Endothelial cell of umbilical vein (primary cell): Measurements from ENCODE around the gene STK32C. TPM values are rescaled to one million over a fixed set of nuclear protein-coding genes. Genes with fewer than 3 reads are reported as not detected.

Experiments
- BruUV-seq: library from RNA; stranded (reverse); fragments of 400-500 nt; replicated peaks from 2 replicates; lab custom pipeline; 2021; lab: Mats Ljungman, UMichigan
- CTCF ChIA-PET: fragments of 300-600, 350-600 bp; sonication (Branson Sonifier 250); formaldehyde crosslinking; loops from one replicate; lab custom pipeline; 2021; ENCODE audit warnings: antibody characterized with exemption, inconsistent platforms; lab: Charles Lee
- POLR2A ChIA-PET: fragments of 300-600, 350-600 bp; sonication (Branson Sonifier 250); formaldehyde crosslinking; loops from one replicate; lab custom pipeline; 2021; ENCODE audit warnings: antibody characterized with exemption, inconsistent platforms; lab: Charles Lee
- DNase-seq: peaks from one replicate; pipeline ENCODE4 v3.0.0-alpha.2; 2011; ENCODE audit warnings: low read depth, low spot score
- FAIRE-seq: peaks from 2 replicates; lab custom pipeline; 2011; peaks lifted over from hg19 to GRCh38; lab: Jason Lieb, UNC
- H2AFZ ChIP-seq: 2 replicates; pipeline ENCODE4 v1.6.0; 2012; ENCODE audit warnings: low read depth, low read length, control low read depth, inconsistent platforms
- H3K27ac ChIP-seq: 2 replicates; pipeline ENCODE4 v1.5.1; 2011; ENCODE audit warnings: low read depth, mild to moderate bottlenecking, control low read depth, low read length, moderate library complexity; ENCODE audit not compliant: insufficient read depth
- H3K27me3 ChIP-seq, 2 experiments: 2 replicates each; pipeline versions ENCODE4 v1.6.0 to v1.6.1; 2011; ENCODE audit warnings: low read length in 2 of 2, mixed read lengths in 1 of 2; ENCODE audit not compliant: control insufficient read depth in 2 of 2, insufficient read depth in 2 of 2
- H3K36me3 ChIP-seq, 2 experiments: 2 replicates in 1 of 2; 3 replicates in 1 of 2; pipeline ENCODE4 v1.5.1; 2011; ENCODE audit warnings: low read length in 2 of 2, mild to moderate bottlenecking in 1 of 2, moderate library complexity in 1 of 2; ENCODE audit not compliant: control insufficient read depth in 2 of 2, insufficient read depth in 2 of 2; ENCODE audit errors: extremely low read depth in 1 of 2
- H3K4me1 ChIP-seq: 3 replicates; pipeline ENCODE4 v1.5.1; 2011; ENCODE audit warnings: mild to moderate bottlenecking, low read length; ENCODE audit not compliant: control insufficient read depth, insufficient read depth; ENCODE audit errors: extremely low read depth
- H3K4me2 ChIP-seq: 2 replicates; pipeline ENCODE4 v1.6.1; 2011; ENCODE audit warnings: low read length, control low read depth, mixed read lengths; ENCODE audit not compliant: insufficient read depth
- H3K4me3 ChIP-seq, 3 experiments: fragments of 200-600 bp in 1 of 3; sonication (generic), shearing (Covaris generic) in 1 of 3; replicated peaks in 1 of 3; 2 replicates each; pipeline ENCODE4 v1.5.1; 2011 to 2016; ENCODE audit warnings: control low read depth in 3 of 3, low read length in 3 of 3, mild to moderate bottlenecking in 2 of 3, inconsistent platforms in 1 of 3, low read depth in 1 of 3, moderate library complexity in 1 of 3; ENCODE audit not compliant: insufficient read depth in 1 of 3
- H3K79me2 ChIP-seq: 2 replicates; pipeline ENCODE4 v1.6.0; 2012; ENCODE audit warnings: low read length, inconsistent platforms; ENCODE audit not compliant: control insufficient read depth, insufficient read depth
- H3K9ac ChIP-seq: replicated peaks from 2 replicates; pipeline ENCODE3; 2011; ENCODE audit warnings: low read length, control low read depth; ENCODE audit not compliant: insufficient read depth; ENCODE audit errors: extremely low read depth
- H3K9me1 ChIP-seq: replicated peaks from 3 replicates; pipeline ENCODE4 v1.6.0; 2011; ENCODE audit warnings: mild to moderate bottlenecking, low read length; ENCODE audit not compliant: control insufficient read depth, insufficient read depth; ENCODE audit errors: extremely low read depth
- H3K9me3 ChIP-seq: replicated peaks from 2 replicates; pipeline ENCODE4 v1.5.1; 2012; ENCODE audit warnings: low read length, inconsistent platforms; ENCODE audit not compliant: control insufficient read depth, insufficient read depth
- H4K20me1 ChIP-seq: replicated peaks from 2 replicates; pipeline ENCODE3; 2011; ENCODE audit warnings: mild to moderate bottlenecking, low read length; ENCODE audit not compliant: control insufficient read depth, insufficient read depth; ENCODE audit errors: extremely low read depth
- EZH2 ChIP-seq: IDR thresholded peaks from 2 replicates; pipeline ENCODE4 v1.6.1; 2012; ENCODE audit warnings: borderline replicate concordance, low read depth, mild to moderate bottlenecking, moderate library complexity, low read length, inconsistent platforms; ENCODE audit not compliant: severe bottlenecking
- FOS ChIP-seq: IDR thresholded peaks from 2 replicates; pipeline ENCODE4 v1.6.1; 2011; ENCODE audit warnings: mild to moderate bottlenecking, low read length, moderate library complexity, borderline replicate concordance; ENCODE audit not compliant: insufficient read depth
- GATA2 ChIP-seq: IDR thresholded peaks from 2 replicates; pipeline ENCODE4 v1.7.0; 2011; ENCODE audit warnings: low read depth, mild to moderate bottlenecking, moderate library complexity, mixed read lengths, low read length; ENCODE audit not compliant: insufficient read length, insufficient read depth
- JUN ChIP-seq: IDR thresholded peaks from 2 replicates; pipeline ENCODE4 v1.6.1; 2011; ENCODE audit warnings: borderline replicate concordance, low read depth; ENCODE audit not compliant: insufficient read length, insufficient read depth
- MYC ChIP-seq: IDR thresholded peaks from one replicate; pipeline ENCODE4 v1.6.1; 2011; ENCODE audit warnings: mild to moderate bottlenecking, low read depth, low read length
- POLR2A ChIP-seq: IDR thresholded peaks from 2 replicates; pipeline ENCODE4 v1.6.1; 2012; ENCODE audit warnings: low read depth, mild to moderate bottlenecking, control low read depth, low read length
- POLR2AphosphoS5 ChIP-seq: IDR thresholded peaks from 2 replicates; pipeline ENCODE4 v1.6.1; 2012; ENCODE audit warnings: low read depth, mild to moderate bottlenecking, control low read depth, low read length, moderate library complexity; ENCODE audit not compliant: insufficient read depth
- dilution Hi-C: fragments of 300-500 bp; cut with MboI; formaldehyde crosslinking; loops from one replicate; pipeline ENCODE4 v1.15.0; 2019; ENCODE audit warnings: low sequenced_read_pairs; ENCODE audit not compliant: extremely low pct_ligation_motif_present
- intact Hi-C: fragments of 100-400 bp; cut with micrococcal nuclease; formaldehyde crosslinking; loops from one replicate; pipeline ENCODE4 v1.10.0; 2022
- polyA plus RNA-seq, 4 experiments: library from polyadenylated mRNA; depleted of rRNA in 3 of 4; stranded (reverse) in 3 of 4; unstranded in 1 of 4; fragments of >200 nt; gene quantifications; 2 replicates each; pipeline versions ENCODE4 v1.2.1 to v1.2.3, GENCODE V29; 2011 to 2012; ENCODE audit warnings: missing spikeins in 1 of 4
- total RNA-seq: library from RNA; stranded (reverse); gene quantifications from 2 replicates; pipeline ENCODE4 v1.2.3, GENCODE V29; 2021
- TF ChIP-seq, protein P1 (sequence below), 2 donors: IDR thresholded peaks; 1 replicate in 1 of 2; 2 replicates in 1 of 2; pipeline ENCODE4 v1.5.1; 2011; ENCODE audit warnings: low read length in 2 of 2, mild to moderate bottlenecking in 2 of 2, moderate library complexity in 2 of 2, control low read depth in 1 of 2, inconsistent platforms in 1 of 2, low read depth in 1 of 2; ENCODE audit not compliant: insufficient read depth in 1 of 2; ENCODE audit errors: extremely low read depth in 1 of 2
- TF ChIP-seq, protein P2 (sequence below): IDR thresholded peaks from 2 replicates; pipeline ENCODE4 v1.6.1; 2011; ENCODE audit not compliant: insufficient read depth, insufficient read length

The STK32C gene
- total and polyA plus RNA-seq, 2 donors (not counting 3 experiments of a cell fraction or from before 2014, with no cell fraction given): 5.4 to 14.1 TPM

DNA sequence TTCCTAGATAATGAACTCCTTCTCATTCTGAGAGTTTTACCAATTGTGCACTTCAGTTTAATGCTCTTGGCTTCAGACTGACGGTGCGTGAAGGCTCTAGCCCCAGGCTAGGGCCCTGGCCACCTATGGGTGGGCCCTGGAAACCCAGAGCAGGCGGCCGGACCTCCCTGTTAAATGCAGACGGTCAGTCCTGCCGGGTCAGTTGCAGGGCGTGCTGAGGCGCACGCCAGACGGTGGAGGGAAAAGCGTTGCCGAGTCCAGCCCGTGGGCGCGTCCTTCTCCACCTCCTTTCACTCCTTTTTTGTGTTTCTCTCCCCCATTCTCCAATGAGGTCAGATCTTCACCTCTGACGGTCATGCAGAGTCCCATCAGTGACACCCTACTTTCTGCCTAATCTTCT, 118.7 kb downstream of the STK32C start:
- Histone ChIP-seq H3K9ac (no peak overlapping the region), H3K4me1 (no peaks in the 10 kb centered on the region), H3K9me3 (no peaks in the 10 kb centered on the region), H3K27me3 (peaks cover 9 to 15% of the 10 kb centered on the region in 2 experiments), H4K20me1 (no peaks in the 10 kb centered on the region), H3K27ac (no peak overlapping the region), H3K9me1 (no peaks in the 10 kb centered on the region), H3K36me3 (no peaks in the 10 kb centered on the region), H3K79me2 (no peaks in the 10 kb centered on the region), H3K4me2 (no peak overlapping the region), H3K4me3 (no peak overlapping the region), H2AFZ (no peak overlapping the region)
- intact Hi-C loops: no loop called here
- ChIA-PET CTCF (no interaction called here), POLR2A (no interaction called here)
- TF ChIP-seq FOS (no peak), JUN (no peak), MYC (no peak), EZH2 (no peak), POLR2A (no peak), POLR2AphosphoS5 (no peak), GATA2 (no peak)
- TF ChIP-seq, protein P1, sequence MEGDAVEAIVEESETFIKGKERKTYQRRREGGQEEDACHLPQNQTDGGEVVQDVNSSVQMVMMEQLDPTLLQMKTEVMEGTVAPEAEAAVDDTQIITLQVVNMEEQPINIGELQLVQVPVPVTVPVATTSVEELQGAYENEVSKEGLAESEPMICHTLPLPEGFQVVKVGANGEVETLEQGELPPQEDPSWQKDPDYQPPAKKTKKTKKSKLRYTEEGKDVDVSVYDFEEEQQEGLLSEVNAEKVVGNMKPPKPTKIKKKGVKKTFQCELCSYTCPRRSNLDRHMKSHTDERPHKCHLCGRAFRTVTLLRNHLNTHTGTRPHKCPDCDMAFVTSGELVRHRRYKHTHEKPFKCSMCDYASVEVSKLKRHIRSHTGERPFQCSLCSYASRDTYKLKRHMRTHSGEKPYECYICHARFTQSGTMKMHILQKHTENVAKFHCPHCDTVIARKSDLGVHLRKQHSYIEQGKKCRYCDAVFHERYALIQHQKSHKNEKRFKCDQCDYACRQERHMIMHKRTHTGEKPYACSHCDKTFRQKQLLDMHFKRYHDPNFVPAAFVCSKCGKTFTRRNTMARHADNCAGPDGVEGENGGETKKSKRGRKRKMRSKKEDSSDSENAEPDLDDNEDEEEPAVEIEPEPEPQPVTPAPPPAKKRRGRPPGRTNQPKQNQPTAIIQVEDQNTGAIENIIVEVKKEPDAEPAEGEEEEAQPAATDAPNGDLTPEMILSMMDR (IDR thresholded peaks at IDR 0.05; ENCODE audit: extremely low read depth in 1 of 2, insufficient read depth in 1 of 2, low read depth in 1 of 2, low read length in 2 of 2): no peak
- TF ChIP-seq, protein P2, sequence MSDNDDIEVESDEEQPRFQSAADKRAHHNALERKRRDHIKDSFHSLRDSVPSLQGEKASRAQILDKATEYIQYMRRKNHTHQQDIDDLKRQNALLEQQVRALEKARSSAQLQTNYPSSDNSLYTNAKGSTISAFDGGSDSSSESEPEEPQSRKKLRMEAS: no peak
- dilution Hi-C loops: no loop called here
- BruUV-seq: TSS peak; percentile 5
- DNase-seq (no peak), FAIRE-seq (no peak)
